OCI-LY7 (cell line): ENCODE measurements around the gene RAB31.
A peak's percentile ranks its signal among the peaks of the same experiment; 100 is the strongest.

ENCODE experiments used
- CTCF ChIP-seq: fragments of 200-600 bp; sonication (generic); conservative IDR thresholded peaks from 2 replicates; pipeline ENCODE4 v1.5.1; 2014; ENCODE audit warnings: mild to moderate bottlenecking, antibody characterized with exemption, low read length, moderate library complexity, mixed read lengths
- EZH2phosphoT487 ChIP-seq: fragments of 200-600 bp; sonication (generic); IDR thresholded peaks from 2 replicates; pipeline ENCODE4 v1.6.1; 2018; ENCODE audit warnings: low read depth, borderline replicate concordance, mild to moderate bottlenecking, mixed run types, antibody characterized with exemption, low read length, moderate library complexity, mixed read lengths

GRCh38 chr18:9771261-9771976 lies 63.3 kb downstream of the RAB31 start:
- peak; percentile 94 for TF ChIP-seq CTCF
- no peak for TF ChIP-seq EZH2phosphoT487
